Panc1 (cell line): ENCODE data around the gene CDC42BPA.

ENCODE experiments used
- CTCF ChIP-seq: fragments of 450-650 bp; IDR thresholded peaks from 2 replicates; pipeline ENCODE4 v1.5.1; 2017; ENCODE audit warnings: mild to moderate bottlenecking
- POLR2AphosphoS5 ChIP-seq: IDR thresholded peaks from 2 replicates; pipeline ENCODE4 v1.6.1; 2012; ENCODE audit warnings: mild to moderate bottlenecking, low read depth, low read length, moderate library complexity
- REST ChIP-seq, 2 experiments: IDR thresholded peaks; 2 replicates each; pipeline ENCODE4 v1.6.1; 2011 to 2012; ENCODE audit warnings: low read depth in 2 of 2, control low read depth in 1 of 2, low read length in 1 of 2, mild to moderate bottlenecking in 1 of 2, moderate library complexity in 1 of 2; ENCODE audit not compliant: insufficient read depth in 1 of 2
- SIN3A ChIP-seq: IDR thresholded peaks from 2 replicates; pipeline ENCODE4 v1.6.1; 2012; ENCODE audit warnings: low read depth, mild to moderate bottlenecking, low read length, moderate library complexity, borderline replicate concordance; ENCODE audit not compliant: insufficient read depth

- no peak for TF ChIP-seq REST (IDR thresholded peaks at IDR 0.05; ENCODE audit: insufficient read depth in 1 of 2, low read depth in 2 of 2, low read length in 1 of 2)
- TF ChIP-seq CTCF, result no peak
- TF ChIP-seq POLR2AphosphoS5, result no peak
- TF ChIP-seq SIN3A, result no peak
Measured at GRCh38 chr1:226987179-226987536, 331.1 kb downstream of the CDC42BPA start.
